Pulmonary artery endothelial cell (primary cell): ENCODE measurements around the gene SAMD5. TPM values are rescaled to one million over a fixed set of nuclear protein-coding genes. Genes with fewer than 3 reads are reported as not detected.
"Not testable (repeated sequence)": the region's sequence is repeated elsewhere in the genome, so short reads cannot be mapped to it uniquely, and the experiment has no call there.

Experiments used
- DNase-seq: peaks from one replicate; pipeline ENCODE4 v3.0.0-alpha.2; 2011; ENCODE audit warnings: low read depth, low spot score
- total RNA-seq: library from RNA; depleted of rRNA; stranded (reverse); fragments of >200 nt; gene quantifications from 2 replicates; pipeline ENCODE4 v1.2.3, GENCODE V29; 2014

SAMD5 gene
- total RNA-seq, 1 donor from 2014 or later, result 2.6 TPM

GRCh38 chr6:147528511-147529145 is 20.1 kb downstream of the SAMD5 start:
- DNase-seq, result no peak

DNA sequence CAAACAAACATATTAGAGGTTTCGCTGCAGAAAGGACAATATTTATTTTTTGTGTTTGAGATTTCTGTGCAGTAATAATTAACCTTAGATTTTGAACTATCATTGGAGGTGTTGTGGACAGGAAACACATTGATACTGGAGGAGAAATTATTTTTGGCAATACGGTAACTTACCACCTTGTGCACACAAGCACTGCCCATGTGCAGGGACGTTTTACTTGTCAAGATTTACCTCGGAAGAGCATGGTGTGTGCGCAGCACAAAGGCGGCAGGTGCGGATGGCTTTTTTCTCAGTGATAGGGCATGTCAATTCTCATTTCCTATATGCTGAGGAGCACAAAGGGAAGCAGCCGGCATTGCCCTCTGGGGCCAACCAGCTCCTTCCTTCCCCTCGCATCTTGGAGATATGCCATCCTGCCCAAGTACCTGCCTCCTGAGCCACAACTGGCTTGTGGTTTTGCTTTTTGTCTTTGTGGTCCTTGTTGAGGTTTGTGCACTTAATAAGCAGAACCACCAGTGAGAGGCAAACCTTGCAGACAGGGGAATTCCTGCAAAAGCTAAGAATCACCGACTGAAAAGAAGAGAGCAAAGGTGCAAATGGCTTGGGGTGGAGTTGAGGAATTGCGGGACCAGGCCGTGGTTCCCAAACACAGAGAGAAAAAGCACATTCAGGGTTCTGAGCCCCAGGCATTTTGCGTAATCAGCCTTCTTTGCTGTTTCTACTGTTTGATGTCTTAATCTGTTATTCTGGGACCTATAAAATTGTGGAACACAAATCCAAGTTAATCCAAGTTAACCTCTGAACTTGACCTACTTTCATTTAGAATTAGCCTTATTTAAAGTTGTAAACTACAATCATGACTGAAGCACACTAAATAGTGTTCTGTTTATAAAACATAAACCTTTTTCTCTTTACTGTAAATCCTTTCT is 21.9 kb downstream of the SAMD5 start:
- no peak for DNase-seq

- DNase-seq, result no peak
Measured at GRCh38 chr6:147531321-147531720, 22.8 kb downstream of the SAMD5 start.

DNA sequence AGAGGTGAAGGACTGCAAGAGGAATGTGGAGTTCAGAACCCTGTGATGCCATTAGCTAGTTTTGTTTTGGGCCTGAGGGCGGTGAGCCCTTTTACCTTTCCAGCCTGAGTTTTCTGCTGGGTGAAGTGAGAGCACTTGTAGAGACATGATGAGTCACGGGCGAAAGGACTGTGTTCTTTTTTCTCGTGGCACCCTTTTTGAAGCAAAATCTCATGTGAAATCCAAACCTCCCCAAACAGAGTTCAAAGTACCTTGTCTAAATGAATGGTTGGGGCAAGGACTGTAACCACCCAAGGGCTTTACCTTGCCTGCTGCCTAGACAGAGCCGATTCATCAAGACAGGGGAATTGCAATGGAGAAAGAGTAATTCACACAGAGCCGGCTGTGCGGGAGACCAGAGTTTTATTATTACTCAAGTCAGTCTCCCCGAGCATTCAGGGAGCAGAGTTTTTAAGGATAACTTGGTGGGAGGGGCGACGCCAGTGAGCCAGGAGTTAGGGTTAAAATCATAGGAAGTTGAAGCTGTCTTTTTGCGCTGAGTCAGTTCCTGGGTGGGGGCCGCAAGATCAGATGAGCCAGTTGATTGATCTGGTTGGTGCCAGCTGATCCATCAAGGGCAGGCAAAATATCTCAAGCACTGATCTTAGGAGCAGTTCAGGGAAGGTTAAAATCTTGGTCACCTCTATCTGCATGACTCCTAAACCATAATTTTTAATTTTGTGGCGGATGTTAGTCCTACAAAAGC is 25.8 kb downstream of the SAMD5 start:
- DNase-seq, result no peak

GRCh38 chr6:147538821-147539220 is 30.3 kb downstream of the SAMD5 start:
- DNase-seq, result no peak

- DNase-seq, result no peak
Measured at GRCh38 chr6:147540075-147540474, 31.6 kb downstream of the SAMD5 start.

- DNase-seq, result not testable (repeated sequence)
Measured at GRCh38 chr6:147542436-147542835, 33.9 kb downstream of the SAMD5 start.

DNA sequence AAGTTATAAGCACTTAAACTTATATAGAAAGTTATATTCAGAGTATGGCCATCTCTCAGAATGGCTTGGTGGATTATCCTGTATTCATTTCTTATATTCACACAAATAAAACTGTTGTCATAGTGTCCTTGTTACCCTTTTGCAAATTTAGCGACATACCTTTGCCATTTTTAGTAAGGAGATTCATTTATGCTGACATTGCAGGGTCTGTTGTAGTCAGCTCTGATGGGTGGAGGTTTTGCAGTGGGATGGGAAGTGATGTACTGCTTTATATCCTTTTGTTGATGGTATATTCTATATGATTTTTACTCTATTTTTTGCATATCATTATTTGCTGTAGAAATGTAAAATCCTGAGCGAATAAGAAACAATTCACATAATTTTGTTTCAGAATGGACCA is 35.9 kb downstream of the SAMD5 start:
- DNase-seq, result no peak

DNA sequence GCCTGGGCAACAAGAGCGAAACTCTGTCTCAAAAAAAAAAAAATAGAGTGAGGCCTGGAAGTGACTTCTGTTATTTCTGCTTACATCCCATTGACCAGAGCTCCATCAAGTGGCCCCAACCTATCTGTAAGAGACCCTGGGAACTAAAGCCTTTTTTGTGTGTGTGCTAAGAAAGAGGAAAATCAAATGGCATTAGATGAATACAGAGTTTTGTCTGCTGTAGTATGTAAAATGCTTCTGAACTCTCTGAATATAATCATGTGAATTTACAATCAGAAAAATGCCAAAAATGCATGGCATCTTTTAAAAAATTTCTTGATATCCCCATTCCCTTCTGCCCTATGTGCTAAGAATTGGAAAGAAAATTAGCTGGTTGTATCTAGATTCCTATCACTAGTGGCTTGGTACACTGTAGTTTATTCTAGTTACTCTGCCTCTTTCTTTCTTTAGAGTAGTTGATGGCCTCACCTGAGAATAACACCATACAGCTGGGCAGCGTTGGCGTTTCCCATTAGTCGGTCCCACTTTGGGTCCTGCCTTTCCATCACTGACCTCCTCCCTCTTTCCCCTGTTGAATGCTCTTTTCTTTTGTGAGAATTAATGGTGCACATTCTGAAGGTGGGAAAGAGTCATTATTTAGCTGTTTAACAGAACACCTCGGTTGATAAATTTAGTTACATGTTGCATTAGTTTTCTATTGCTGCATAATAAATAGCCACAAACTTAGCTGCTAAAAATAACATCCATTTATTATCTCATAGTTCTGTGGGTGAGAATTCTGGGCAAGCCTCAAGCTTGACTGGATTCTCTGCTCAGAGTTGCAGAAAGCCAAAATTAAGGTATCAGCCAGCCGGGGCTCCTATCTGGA is 38.2 kb downstream of the SAMD5 start:
- no peak for DNase-seq

- DNase-seq, result no peak
Measured at GRCh38 chr6:147547369-147547902, 38.9 kb downstream of the SAMD5 start.

- DNase-seq, result no peak
Measured at GRCh38 chr6:147548921-147549475, 40.5 kb downstream of the SAMD5 start.

DNA sequence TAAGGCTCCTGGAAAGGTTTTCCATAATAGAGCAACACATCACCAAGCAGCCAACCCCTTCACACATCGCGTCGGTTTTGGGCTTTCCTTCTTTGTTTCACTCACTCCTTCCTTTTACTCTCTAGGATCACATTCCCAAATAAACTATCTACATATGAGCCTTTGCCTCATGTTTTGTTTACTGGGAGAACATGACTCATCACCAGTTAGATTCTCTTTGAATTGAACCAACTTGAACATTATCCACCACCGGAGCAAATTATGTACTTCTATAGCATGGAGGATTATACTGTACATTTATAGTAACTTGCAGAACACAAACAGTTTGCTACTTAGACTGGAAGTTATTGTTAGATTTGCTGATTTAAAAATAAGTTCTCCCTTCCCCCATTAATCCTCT is 41.0 kb downstream of the SAMD5 start:
- DNase-seq, result no peak

- DNase-seq, result no peak
Measured at GRCh38 chr6:147551976-147552375, 43.5 kb downstream of the SAMD5 start.

DNA sequence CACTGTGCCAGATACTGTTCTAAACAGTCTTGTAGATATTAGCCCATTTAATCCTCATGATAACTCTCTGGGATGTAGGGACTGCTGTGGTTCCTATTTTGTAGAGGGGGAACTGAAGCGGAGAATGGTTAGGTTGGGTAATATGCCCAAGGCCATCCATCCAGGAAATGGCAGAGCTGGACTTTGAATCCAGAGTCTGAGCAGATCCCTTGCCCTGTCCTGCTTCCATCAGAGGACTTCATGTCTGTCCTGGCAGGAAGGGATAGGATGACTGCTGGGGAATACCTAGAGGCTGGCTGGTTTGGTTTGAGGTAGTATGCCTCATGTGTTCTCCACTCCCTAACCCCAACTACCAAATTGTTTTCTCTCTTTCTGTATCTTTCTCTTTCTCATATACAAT is 44.6 kb downstream of the SAMD5 start:
- no peak for DNase-seq

DNA sequence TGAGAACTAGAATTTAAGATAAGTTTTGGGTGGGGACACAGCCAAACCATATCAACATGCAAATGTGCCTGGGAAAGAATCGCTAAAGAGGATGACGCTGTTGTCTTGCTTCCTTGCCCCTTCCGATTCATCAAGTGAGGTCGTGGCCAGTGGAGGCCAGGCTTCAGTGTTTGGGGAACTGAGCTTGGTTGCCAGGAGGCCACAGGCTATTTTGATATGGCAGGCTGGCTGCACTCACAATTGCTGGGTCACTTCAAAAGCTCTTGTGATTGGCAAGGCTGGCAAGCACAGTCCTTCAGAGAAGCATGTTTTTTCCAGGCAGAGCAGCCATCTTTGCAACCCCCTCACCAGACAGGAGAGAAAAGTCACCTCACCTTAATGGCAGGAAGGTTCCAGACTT is 45.8 kb downstream of the SAMD5 start:
- DNase-seq, result no peak

- no peak for DNase-seq
Measured at GRCh38 chr6:147559006-147559405, 50.5 kb downstream of the SAMD5 start.

- no peak for DNase-seq
Measured at GRCh38 chr6:147560670-147561069, 52.2 kb downstream of the SAMD5 start.

GRCh38 chr6:147561726-147562125 is 53.2 kb downstream of the SAMD5 start:
- no peak for DNase-seq

DNA sequence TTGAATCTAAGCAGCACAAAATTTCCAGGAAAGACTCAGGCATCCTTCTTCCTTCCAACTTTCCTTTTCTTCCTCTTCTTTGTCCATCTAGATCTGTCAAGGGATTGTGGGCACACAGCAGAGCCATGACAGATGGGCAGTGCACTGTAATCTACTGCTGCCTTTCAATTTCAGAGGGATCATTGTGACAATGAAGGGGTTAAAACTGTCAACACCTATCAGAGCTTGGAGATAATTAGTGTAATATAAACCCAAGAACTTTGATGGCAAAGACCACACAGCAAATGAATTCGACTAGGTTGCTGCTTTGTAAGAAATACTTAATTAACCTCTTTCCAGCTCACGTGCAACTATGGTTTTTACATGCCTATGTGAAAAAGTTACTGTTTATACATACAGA is 55.0 kb downstream of the SAMD5 start:
- no peak for DNase-seq

DNA sequence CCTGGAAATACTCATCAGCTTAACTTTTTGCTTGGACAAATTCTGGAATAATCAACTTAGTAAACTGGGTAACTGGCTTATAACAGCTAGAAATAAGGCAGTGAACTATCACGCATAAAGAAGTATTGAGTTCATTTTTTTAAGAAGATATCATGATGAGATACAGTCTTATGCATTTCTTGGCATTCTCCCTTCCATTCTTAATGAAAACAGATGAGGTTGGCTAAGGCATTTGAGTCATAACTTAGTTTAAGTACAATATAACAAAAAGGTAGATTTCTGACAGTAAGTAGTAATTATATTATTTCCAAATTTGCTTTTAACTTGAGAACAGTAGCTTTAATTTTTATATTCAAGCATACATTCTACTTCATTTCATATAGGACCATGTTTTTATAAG is 56.1 kb downstream of the SAMD5 start:
- DNase-seq, result no peak
